ENCODE data around the gene PCID2.
A peak's percentile ranks its signal among the peaks of the same experiment; 100 is the strongest.

PCID2 gene

DNA sequence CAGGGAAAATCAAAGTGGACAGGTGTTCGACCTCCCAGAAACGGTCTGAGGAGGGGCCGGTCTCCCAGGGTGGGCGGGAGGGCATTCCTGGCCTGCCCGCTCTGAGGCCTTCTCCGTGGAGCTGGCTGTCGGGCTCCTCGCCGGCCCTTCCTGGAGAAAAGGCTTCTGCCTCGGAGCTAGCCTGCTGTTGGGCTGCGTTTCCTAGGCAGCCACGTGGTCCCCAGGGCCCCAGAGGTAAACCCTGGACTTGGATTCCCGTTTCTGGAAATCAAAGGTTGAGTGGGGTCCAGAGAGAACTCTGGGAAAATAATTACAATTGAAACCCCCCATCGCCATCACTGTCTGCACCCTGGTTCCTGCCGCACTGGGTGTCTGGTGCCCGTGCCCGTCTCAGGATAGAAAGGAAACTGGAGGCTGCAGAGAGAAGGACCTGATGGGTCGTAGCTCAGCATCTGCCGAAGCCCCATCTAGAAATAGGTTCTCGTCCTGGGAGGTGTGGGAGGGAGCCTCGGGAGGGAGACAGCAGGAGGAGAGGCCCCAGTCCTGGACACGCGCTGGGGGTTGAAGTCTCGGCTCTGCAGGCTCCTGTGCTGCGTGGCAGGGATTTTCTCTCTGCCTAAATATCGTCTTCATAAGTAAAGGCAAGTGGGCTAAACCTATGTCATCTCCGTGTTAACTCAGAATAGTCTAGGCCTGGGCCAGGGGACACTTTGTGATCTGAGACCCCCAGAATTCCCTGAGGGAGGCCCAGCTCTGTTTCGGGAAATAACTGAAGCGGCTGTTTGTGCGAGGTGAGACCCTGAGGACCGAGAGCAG, 57.7 kb downstream of the PCID2 start:
- DNase-seq (ENCODE audit: low read depth in 2 of 3, low spot score in 2 of 3), result no peak

DNA sequence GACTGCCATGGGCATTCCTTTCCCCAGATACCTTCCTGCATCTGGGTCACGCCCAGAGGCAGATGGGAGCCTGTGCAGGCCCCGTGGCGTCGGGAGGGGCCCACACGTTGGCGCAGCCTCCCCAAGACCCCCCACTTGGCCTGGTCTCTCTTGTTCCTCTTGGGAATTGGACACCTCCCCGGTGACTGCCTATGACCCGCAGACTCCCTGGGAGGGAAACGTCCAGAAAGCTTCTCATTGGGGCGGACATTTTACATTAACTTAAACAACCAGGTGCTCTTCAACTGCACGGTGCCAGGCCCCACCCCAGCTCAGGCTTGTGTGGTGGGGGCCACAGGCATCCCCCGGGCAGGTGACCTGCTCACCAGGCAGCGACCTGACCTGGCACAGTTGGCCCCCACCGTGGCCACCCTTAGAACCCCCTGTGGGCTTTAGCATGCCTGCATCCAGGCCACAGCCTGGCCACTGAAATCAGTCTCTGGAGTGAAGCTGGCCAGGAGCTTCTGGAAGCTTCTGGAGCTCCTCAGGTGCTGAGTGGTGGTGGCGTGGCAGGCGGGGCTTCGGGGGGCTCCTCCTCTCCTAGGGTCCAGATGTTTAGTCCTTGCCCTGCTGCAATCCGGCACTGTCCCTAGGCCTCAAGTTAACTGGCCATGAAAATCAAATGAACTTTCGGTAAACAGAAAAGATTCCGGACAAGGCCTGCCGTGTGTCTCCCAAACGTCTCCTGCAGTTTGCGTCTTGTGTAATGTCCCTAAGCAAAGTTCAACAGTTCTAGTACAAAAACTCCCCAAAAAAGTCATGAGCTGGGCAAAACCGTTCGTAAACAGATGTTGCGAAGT, 58.5 kb downstream of the PCID2 start:
- no peak for DNase-seq (ENCODE audit: low read depth in 2 of 3, low spot score in 2 of 3)

DNA sequence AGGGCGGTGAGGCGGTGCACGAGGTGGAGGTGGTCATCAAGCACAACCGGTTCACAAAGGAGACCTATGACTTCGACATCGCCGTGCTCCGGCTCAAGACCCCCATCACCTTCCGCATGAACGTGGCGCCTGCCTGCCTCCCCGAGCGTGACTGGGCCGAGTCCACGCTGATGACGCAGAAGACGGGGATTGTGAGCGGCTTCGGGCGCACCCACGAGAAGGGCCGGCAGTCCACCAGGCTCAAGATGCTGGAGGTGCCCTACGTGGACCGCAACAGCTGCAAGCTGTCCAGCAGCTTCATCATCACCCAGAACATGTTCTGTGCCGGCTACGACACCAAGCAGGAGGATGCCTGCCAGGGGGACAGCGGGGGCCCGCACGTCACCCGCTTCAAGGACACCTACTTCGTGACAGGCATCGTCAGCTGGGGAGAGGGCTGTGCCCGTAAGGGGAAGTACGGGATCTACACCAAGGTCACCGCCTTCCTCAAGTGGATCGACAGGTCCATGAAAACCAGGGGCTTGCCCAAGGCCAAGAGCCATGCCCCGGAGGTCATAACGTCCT, 59.4 kb downstream of the PCID2 start:
- DNase-seq (ENCODE audit: low read depth in 2 of 3, low spot score in 2 of 3), result no peak

DNA sequence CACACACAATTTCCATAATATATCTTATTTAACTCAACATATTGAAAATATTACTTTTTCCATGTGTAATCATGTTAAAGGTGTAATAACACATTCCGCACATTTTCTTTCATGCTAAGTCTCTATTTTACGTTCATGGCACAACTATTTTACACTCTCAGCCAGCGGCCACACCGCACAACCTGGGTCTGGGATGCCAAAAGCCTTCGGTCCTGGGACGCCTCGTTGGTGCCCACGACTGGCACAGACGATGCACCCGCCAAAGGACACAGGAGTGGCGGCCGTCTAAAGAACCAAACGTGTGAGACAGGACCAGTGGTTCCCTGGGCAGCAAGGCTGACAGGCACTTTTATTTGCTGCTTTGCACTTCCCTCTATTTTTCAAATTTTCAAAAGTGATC, 60.1 kb downstream of the PCID2 start:
- no peak for DNase-seq (ENCODE audit: low read depth in 2 of 3, low spot score in 2 of 3)

DNA sequence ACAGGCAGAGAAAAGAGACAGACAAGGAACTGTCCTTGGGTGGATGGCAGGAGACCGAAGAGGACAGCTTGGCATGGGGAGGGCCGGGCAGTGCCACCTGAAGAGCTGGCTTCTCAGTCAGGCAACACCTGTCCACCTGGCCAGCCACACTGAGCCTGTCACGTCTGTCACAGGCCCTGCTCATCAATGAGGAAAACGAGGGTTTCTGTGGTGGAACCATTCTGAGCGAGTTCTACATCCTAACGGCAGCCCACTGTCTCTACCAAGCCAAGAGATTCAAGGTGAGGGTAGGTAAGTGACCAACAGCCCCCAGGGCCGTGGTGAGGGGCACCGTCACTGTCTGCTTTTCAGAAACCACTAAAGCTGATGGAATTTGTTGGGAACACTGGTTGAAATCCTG, 61.3 kb downstream of the PCID2 start:
- no peak for DNase-seq (ENCODE audit: low read depth in 2 of 3, low spot score in 2 of 3)

DNA sequence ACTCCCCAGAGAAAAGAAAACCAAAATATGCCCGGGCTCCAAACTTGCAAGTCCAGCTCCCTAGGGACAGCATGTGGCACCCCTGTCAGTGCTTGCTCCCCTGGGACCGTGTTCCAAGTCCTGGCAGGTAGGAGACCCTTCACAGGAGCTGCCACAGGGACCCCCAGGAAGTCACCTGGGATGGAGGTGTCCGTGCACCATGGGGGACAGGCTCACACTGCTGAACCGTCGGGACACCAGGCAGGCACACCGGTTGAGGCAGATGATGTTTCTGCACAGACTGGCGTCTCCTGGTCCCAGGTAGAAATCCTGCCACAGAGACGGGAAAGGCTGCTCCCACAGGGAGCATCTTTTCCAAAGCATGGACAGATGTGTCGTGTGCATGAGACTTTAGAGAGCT, 61.7 kb downstream of the PCID2 start:
- no peak for DNase-seq (ENCODE audit: low read depth in 2 of 3, low spot score in 2 of 3)

DNA sequence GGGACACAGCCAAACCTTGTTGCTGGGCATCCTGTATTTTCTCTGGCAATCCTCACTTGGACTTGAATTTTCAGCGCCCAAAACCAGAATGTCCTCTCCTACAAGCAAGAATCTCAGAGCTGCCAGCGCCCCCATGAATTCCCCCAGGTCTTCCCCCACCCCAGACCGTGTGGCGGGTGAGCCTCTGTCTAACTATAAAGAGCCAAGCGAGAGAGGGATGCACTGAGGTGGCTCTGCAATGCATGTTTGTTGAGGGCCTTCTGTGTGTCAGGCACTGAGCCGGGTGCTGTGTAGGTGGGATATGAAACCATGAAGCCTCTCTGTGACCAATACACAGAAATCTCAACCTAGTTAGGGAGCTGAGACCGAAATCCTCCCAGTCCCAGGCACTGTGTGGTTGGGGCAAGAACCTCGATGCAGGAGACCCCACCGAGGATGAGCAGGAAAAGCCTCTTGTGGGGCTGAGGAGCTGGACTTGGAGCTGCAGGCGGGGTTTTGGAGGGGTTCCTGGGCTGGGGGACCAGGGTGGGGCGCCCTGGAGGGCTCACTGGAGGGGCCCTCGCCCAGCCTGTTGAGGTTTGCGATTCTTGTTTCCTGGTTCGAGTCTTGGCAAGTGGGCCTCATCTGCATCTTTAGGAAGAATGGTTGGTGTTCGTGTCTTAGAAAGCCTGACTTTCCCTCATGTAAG, 62.4 kb downstream of the PCID2 start:
- no peak for DNase-seq (ENCODE audit: low read depth in 2 of 3, low spot score in 2 of 3)

DNA sequence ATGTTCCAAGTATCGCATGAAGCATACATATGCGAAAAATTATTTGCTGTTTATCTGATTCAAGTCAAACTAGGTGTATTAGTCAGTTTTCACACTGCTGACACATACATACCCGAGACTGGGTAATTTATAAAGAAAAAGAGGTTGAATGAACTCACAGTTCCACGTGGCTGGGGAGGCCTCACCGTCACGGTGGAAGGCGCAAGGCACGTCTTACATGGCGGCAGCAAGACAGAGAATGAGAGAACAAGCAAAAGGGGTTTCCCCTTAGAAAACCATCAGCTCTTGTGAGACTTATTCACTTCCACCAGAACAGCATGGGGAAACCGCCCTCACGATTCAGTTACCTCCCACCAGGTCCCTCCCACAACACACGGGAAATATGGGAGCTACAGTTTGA, 63.0 kb downstream of the PCID2 start:
- DNase-seq (ENCODE audit: low read depth in 2 of 3, low spot score in 2 of 3), result peak in 1 of 3 experiments; percentile 34

DNA sequence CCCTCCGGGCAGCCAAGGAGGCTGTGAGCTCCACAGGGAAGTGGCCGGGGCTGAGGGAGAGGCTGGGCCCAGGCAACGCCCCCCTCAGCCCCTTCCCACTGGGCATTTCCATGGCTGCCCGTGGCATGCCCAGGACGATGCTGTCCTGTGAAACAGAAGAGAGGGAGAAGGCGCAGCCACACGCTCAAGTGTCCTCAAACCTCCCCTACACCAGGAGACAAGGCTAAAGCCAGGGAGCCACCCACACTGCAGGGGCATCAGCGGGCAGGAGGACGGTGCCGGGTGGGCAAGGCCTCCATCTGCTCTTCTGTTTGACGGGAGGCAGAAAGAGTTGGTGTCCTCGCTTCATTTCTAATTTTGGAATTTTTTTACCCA, 64.2 kb downstream of the PCID2 start:
- no peak for DNase-seq (ENCODE audit: low read depth in 2 of 3, low spot score in 2 of 3)

DNA sequence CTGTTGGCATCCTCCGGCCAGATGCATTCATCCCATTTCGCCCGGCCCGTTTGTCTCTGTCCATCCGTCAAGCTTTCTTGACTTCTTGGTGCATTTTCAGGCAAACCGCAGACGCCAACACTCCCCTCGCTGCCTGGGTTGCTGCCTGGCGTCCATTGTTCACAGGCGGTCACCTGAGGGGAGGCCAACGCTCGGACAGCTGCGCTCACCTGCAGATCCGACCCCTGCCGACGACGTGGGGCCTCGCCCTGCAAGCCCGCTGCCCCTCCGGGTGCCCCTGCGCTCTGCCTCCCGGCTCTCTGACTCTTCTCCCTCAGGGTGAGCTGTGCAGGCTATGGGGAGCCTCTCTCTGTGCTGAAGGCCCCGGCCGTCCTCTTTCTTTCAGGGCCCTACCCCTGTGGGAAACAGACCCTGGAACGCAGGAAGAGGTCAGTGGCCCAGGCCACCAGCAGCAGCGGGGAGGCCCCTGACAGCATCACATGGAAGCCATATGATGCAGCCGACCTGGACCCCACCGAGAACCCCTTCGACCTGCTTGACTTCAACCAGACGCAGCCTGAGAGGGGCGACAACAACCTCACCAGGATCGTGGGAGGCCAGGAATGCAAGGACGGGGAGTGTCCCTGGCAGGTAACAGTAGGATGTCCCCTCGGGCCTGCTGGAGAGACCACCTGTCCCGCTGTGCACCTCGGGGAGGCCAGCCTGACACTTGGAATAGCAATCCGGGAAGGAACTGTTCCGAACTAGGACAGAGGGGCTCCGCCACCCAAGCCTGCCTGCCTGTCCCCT, 64.8 kb downstream of the PCID2 start:
- DNase-seq (ENCODE audit: low read depth in 2 of 3, low spot score in 2 of 3), result no peak

DNA sequence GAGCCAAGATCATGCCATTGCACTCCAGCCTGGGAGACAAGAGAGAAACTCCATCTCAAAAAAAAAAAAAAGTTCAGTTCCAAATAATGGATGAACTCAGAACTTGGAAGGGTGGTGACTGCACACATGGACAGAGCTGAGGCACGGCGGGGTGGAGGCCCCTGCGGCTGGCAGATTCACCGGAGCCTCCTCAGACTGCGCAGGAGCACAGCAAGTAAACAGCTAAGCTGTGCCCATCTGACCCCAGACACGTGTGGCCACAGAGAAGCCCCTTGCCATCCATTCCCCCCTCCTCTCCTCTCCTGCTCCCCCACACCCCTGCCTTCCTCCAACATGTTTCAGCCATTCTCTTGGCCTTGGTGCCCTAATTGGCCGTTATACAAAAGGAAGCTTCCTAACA, 65.6 kb downstream of the PCID2 start:
- no peak for DNase-seq (ENCODE audit: low read depth in 2 of 3, low spot score in 2 of 3)

DNA sequence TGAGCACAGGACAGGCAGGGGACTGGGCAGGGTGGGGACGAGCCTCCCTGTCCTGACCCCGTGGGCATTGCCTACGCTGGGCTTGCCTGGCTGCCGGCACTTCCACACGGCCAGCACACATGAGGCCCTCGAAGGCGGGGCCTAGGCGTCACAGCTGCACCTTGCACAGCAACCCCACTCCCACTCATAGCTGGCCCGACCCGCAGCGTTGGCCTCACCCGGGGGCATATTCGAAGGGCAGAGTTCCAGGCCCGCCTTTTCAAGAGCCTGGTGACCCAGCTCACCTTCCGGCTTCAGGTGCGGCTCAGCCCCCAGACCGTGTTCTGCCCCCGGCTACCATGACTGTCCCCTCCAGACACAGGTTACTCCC, 66.9 kb downstream of the PCID2 start:
- no peak for DNase-seq (ENCODE audit: low read depth in 2 of 3, low spot score in 2 of 3)

DNA sequence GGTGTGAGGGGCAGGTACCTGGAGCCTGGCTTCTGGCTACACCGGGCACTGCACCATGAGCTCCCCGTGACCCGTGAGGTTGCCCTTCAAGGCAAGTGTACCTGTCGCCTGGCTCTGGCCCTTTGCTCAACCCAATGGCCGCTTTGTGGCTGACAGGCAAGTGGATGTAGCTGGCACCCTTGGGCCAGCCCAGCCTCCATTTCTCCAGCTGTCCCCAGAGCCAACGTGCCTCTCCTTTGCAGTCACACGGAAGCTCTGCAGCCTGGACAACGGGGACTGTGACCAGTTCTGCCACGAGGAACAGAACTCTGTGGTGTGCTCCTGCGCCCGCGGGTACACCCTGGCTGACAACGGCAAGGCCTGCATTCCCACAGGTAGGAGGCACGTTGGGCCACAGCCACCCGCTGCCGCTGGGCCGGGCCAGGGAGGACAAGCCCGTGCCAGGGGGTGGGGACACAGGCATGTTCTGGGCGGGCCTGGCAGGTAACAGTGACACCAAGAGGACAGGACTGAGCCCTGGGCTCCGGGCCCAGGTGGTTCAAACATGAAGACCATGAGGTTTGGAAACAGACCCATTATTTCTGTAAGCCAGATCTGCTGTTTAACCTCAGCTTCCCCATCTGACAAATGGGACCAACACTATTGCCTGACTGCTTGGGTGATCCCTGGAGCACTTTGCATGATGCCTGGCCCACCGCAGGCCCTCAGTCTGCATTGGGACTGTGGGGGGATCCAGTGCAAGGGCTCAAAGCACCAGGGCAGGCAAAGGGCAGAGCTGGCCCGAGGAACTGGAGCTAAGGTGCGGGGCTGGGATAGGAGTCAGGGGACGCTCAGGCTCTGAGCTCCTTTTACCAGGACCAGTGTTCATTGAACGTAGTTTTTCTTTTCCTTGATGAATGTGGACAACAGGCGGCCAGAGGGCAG, 67.5 kb downstream of the PCID2 start:
- DNase-seq (ENCODE audit: low read depth in 2 of 3, low spot score in 2 of 3), result no peak

DNA sequence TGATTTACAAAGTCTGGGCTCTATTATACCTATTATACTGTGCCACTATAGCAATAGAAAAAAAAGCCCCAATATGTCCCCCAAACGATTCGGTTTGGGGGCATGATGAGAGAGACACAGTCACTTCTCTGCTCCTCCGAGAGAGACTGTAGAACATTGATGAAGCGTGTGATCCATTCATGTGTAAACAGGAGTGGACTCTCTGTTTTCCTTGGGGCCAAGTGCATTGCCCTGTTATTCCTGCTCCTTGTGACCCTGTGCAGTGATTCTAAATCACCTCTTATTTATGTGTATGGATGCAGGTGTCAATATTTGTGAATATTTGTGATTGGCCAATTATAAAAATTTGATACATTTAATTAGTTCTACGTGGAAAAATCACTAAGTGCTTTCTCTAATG, 68.9 kb downstream of the PCID2 start:
- DNase-seq (ENCODE audit: low read depth in 2 of 3, low spot score in 2 of 3), result no peak

DNA sequence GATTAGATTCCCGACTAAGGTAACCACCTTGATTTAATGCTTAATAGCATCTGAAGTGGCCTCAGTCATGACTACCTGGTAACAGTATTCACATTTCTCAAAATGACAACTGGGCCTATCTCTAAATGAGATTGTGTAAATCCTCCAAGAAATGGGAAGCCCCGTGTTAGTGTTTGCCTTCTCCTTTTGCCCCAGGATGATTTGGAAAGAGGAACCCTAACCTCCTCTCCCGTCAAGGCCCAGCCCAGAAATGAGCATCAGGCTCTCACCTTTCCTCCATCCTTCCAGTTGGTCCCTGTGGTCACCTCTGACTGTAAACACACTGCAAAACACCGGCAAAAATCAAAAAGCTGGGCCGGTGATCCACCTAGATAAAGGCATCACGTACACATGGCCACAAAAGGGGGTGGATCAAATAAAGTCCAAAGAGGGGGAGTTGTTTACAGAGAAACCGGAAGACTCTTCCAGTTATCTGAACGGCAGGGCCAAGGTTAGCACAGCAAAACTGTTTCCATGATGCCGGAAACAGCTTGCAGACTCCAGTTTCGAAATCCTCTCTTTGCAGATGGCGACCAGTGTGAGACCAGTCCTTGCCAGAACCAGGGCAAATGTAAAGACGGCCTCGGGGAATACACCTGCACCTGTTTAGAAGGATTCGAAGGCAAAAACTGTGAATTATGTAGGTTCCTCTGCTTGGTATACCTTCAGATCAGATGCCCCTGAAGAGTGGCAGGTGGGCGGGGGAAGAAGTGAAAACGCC, 69.5 kb downstream of the PCID2 start:
- DNase-seq (ENCODE audit: low read depth in 2 of 3, low spot score in 2 of 3), result no peak

DNA sequence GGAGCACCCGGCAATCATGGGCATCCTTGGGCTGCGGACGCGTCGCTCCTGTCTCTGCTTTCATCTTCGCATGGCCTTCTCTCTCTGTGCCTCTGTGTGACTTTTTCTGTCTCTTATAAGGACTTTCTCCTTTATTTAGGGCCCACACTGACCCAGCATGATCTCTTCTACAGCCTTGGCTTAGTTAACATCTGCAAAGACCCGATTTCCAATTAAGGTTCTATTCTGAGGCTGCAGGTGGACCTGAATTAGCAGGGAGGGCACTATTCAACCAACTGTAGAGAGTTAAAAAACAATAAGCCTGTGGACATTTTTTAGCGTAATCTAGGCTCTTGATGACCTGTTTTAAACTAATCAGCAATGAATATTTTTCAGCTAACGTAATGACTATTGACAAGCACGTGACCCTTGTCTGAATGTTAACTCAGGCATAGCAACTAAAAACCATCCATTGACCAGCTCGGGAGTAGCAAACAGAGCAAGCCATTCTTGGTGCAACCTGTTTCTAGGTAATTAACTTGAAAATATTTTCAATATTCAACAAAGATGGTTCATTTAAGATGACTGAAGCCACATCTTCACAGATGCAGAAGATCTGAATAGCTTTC, 70.7 kb downstream of the PCID2 start:
- no peak for DNase-seq (ENCODE audit: low read depth in 2 of 3, low spot score in 2 of 3)

DNA sequence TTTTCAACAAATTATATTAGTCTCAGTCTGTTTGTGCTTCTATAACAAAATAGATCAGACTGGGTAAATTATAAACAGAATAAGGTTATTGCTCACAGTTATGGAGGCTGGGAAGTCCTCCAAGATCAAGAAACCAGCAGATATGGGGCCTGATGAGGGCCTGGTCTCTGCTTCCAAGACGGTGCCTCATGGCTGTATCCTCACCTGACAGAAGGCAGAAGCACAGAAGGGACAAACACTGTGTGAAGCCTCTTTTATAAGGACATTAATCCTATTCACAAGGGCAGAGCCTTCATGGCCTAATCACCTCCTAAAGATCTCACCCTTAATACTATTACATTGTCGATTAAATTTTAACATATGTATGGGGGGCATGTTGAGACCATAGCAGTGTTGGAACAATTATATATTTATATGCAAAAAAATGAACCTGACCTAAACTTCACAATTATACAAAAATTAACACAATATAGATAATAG, 73.1 kb downstream of the PCID2 start:
- DNase-seq (ENCODE audit: low read depth in 2 of 3, low spot score in 2 of 3), result no peak

DNA sequence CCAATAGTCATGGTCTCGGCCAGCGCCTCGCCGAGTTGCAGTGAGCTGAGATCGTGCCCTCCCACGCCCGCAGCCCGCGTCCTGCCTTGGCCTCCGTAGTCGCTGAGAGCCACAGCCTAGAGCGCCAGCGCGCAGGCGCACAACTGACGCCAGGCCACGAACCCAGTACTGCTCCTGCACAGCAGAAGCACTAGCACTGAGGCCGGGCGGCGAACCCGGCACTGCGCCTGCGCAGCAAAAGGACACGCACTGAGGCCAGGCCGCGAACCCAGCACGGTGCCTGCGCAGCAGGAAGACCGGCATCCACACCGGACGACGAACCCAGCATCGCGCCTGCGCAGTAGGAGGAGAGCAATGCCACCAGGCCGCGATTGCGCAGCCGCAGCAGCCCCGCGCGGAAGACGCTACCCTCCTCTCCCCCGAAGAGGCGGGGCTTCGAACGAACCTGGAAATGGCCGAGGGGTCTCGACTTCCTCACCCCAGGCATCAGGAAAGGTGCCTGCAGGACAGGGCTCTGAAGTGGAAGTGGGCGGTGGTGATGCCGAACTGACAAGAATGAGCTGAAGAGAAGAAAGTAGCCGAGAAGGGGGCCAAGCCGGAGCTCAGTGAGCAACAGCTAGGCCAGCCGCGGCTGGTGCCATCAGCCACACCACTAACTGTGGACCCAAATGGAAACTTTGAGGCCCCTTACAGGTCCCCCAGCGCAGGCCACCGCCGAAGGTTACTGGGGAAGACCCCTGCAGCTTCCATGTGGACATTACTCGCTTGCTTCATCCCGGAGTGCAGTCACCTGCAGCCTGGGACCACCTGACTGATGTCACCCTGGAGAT, 78.3 kb downstream of the PCID2 start:
- no peak for DNase-seq (ENCODE audit: low read depth in 2 of 3, low spot score in 2 of 3)

Data from activated CD8-positive, alpha-beta memory T cell treated with anti-CD3 and anti-CD28 coated beads for 48 hours (primary cell).